Stomach (tissue), 4 donors: ENCODE data around the gene NOG.

ENCODE experiments used
- EP300 ChIP-seq: sonication (generic); formaldehyde crosslinking; IDR thresholded peaks from one replicate; pipeline ENCODE4 v1.6.1; 2017; ENCODE audit warnings: antibody characterized with exemption
- POLR2A ChIP-seq, 4 donors: fragments of 450-650 bp; IDR thresholded peaks; one replicate each; pipeline ENCODE4 v1.6.1; 2016; ENCODE audit warnings: antibody characterized with exemption in 4 of 4, control low read depth in 2 of 4, mild to moderate bottlenecking in 1 of 4, moderate library complexity in 1 of 4
- TF ChIP-seq, protein P1 (sequence below), 7 experiments: fragments of 450-650 bp in 4 of 7; fragments of 200-600 bp in 3 of 7; sonication (generic) in 3 of 7; IDR thresholded peaks; one replicate each; pipeline ENCODE4 v1.5.1; 2016 to 2019; ENCODE audit warnings: antibody characterized with exemption in 7 of 7, control low read depth in 2 of 7, mild to moderate bottlenecking in 1 of 7

DNA sequence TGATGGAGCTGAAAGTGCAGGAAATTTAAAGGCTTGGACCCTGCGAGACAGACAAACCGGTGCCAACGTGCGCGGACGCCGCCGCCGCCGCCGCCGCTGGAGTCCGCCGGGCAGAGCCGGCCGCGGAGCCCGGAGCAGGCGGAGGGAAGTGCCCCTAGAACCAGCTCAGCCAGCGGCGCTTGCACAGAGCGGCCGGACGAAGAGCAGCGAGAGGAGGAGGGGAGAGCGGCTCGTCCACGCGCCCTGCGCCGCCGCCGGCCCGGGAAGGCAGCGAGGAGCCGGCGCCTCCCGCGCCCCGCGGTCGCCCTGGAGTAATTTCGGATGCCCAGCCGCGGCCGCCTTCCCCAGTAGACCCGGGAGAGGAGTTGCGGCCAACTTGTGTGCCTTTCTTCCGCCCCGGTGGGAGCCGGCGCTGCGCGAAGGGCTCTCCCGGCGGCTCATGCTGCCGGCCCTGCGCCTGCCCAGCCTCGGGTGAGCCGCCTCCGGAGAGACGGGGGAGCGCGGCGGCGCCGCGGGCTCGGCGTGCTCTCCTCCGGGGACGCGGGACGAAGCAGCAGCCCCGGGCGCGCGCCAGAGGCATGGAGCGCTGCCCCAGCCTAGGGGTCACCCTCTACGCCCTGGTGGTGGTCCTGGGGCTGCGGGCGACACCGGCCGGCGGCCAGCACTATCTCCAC, at the start of gene NOG:
- TF ChIP-seq, protein P1, sequence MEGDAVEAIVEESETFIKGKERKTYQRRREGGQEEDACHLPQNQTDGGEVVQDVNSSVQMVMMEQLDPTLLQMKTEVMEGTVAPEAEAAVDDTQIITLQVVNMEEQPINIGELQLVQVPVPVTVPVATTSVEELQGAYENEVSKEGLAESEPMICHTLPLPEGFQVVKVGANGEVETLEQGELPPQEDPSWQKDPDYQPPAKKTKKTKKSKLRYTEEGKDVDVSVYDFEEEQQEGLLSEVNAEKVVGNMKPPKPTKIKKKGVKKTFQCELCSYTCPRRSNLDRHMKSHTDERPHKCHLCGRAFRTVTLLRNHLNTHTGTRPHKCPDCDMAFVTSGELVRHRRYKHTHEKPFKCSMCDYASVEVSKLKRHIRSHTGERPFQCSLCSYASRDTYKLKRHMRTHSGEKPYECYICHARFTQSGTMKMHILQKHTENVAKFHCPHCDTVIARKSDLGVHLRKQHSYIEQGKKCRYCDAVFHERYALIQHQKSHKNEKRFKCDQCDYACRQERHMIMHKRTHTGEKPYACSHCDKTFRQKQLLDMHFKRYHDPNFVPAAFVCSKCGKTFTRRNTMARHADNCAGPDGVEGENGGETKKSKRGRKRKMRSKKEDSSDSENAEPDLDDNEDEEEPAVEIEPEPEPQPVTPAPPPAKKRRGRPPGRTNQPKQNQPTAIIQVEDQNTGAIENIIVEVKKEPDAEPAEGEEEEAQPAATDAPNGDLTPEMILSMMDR (IDR thresholded peaks at IDR 0.05) = no peak
- TF ChIP-seq POLR2A (IDR thresholded peaks at IDR 0.05) = no peak
- TF ChIP-seq EP300 = no peak
